GM12891 (cell line): Measurements from ENCODE around the gene OVOL2.

Experiments used
- POLR2A ChIP-seq: IDR thresholded peaks from 2 replicates; pipeline ENCODE4 v1.6.1; 2011; ENCODE audit warnings: low read depth, low read length, control low read depth
- POLR2AphosphoS5 ChIP-seq: IDR thresholded peaks from 2 replicates; pipeline ENCODE4 v1.6.1; 2011; ENCODE audit warnings: low read depth, low read length, control low read depth
- SPI1 ChIP-seq: IDR thresholded peaks from 2 replicates; pipeline ENCODE4 v1.6.1; 2011; ENCODE audit warnings: low read depth, low read length, control low read depth
- TAF1 ChIP-seq: IDR thresholded peaks from 2 replicates; pipeline ENCODE4 v1.6.1; 2011; ENCODE audit warnings: low read depth, low read length, control low read depth

DNA sequence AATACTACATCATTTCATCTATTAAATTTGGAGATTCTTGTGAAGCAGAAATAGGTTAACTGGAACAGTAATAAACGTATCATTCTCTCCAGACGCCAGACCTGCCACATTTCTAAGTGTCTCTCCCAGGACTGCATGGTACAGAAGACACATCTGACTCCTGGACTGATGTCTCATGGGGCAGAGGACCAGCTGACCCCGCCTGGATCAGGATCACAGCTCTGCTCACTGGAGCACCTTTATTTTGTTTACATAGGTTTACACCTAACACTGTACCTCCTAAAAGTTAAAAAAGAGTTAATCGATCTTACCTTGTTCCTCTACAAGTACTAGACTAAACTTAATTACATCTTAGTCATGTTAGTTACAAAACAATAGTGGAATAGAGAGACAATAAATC is 11.2 kb downstream of the OVOL2 start:
- TF ChIP-seq POLR2A (no peak), TAF1 (no peak), POLR2AphosphoS5 (no peak), SPI1 (no peak)
